A673 (cell line): ENCODE results near the gene SESN2. TPM values are rescaled to one million over a fixed set of nuclear protein-coding genes. Genes with fewer than 3 reads are reported as not detected.

Experiments
- BruUV-seq: library from RNA; stranded (reverse); fragments of 400-500 nt; replicated peaks from 2 replicates; lab custom pipeline; 2021; lab: Mats Ljungman, UMichigan
- CTCF ChIA-PET: fragments of 300-600 bp; sonication (Branson Sonifier 250); formaldehyde crosslinking; loops from one replicate; lab custom pipeline; 2022; ENCODE audit warnings: antibody characterized with exemption; lab: Charles Lee
- POLR2A ChIA-PET: fragments of 300-600 bp; sonication (Branson Sonifier 250); formaldehyde crosslinking; loops from one replicate; lab custom pipeline; 2022; ENCODE audit warnings: antibody characterized with exemption; ENCODE audit not compliant: low non-redundant PET; lab: Charles Lee
- DNase-seq: peaks from one replicate; pipeline ENCODE4 v3.0.0-alpha.2; 2015; ENCODE audit warnings: low spot score
- H3K27ac ChIP-seq: fragments of 200-600 bp; sonication (generic); 2 replicates; pipeline ENCODE4 v1.5.1; 2016; ENCODE audit warnings: mixed run types, low read depth, mild to moderate bottlenecking, mixed read lengths, antibody characterized with exemption, low read length; ENCODE audit not compliant: poor library complexity, severe bottlenecking
- H3K27me3 ChIP-seq: fragments of 200-600 bp; sonication (generic); replicated peaks from 2 replicates; pipeline ENCODE4 v1.6.1; 2017; ENCODE audit warnings: mixed run types, low read depth, mild to moderate bottlenecking, mixed read lengths, antibody characterized with exemption, low read length; ENCODE audit not compliant: insufficient read depth, poor library complexity
- H3K36me3 ChIP-seq: fragments of 200-600 bp; sonication (generic); 2 replicates; pipeline ENCODE4 v1.6.1; 2016; ENCODE audit warnings: mixed run types, mild to moderate bottlenecking, mixed read lengths, antibody characterized with exemption, low read length; ENCODE audit not compliant: insufficient read depth, poor library complexity, severe bottlenecking
- H3K4me1 ChIP-seq: fragments of 200-600 bp; sonication (generic); 2 replicates; pipeline ENCODE4 v1.6.1; 2017; ENCODE audit warnings: mixed run types, mild to moderate bottlenecking, mixed read lengths, antibody characterized with exemption, low read length; ENCODE audit not compliant: insufficient read depth, poor library complexity, severe bottlenecking
- H3K4me3 ChIP-seq: fragments of 200-600 bp; sonication (generic); 2 replicates; pipeline ENCODE4 v1.5.1; 2016; ENCODE audit warnings: low read depth, mixed run types, mild to moderate bottlenecking, mixed read lengths, low read length; ENCODE audit not compliant: poor library complexity, severe bottlenecking
- H3K9me3 ChIP-seq: fragments of 200-600 bp; sonication (generic); 2 replicates; pipeline ENCODE4 v1.6.1; 2016; ENCODE audit warnings: mixed run types, low read depth, mild to moderate bottlenecking, mixed read lengths, antibody characterized with exemption, low read length; ENCODE audit not compliant: poor library complexity, severe bottlenecking
- EZH2 ChIP-seq: fragments of 200-600 bp; sonication (generic); IDR thresholded peaks from 2 replicates; pipeline ENCODE4 v1.6.1; 2017; ENCODE audit warnings: borderline replicate concordance, low read depth, mild to moderate bottlenecking, mixed read lengths, antibody characterized with exemption, low read length; ENCODE audit not compliant: poor library complexity, severe bottlenecking
- intact Hi-C: fragments of 100-400 bp; cut with micrococcal nuclease; formaldehyde crosslinking; loops from one replicate; pipeline ENCODE4 v1.10.0; 2022; ENCODE audit not compliant: unreplicated experiment
- total RNA-seq: library from RNA; stranded (reverse); gene quantifications from 2 replicates; pipeline ENCODE4 v1.2.3, GENCODE V29; 2021
- TF ChIP-seq, protein P1 (sequence below): fragments of 300-800, 200-600 bp; sonication (generic); conservative IDR thresholded peaks from 2 replicates; pipeline ENCODE4 v1.5.1; 2017; ENCODE audit warnings: low read depth, mild to moderate bottlenecking, antibody characterized with exemption, low read length, moderate library complexity, mixed read lengths

The SESN2 gene
- total RNA-seq, 1 experiment from 2014 or later, result 15.7 TPM

DNA sequence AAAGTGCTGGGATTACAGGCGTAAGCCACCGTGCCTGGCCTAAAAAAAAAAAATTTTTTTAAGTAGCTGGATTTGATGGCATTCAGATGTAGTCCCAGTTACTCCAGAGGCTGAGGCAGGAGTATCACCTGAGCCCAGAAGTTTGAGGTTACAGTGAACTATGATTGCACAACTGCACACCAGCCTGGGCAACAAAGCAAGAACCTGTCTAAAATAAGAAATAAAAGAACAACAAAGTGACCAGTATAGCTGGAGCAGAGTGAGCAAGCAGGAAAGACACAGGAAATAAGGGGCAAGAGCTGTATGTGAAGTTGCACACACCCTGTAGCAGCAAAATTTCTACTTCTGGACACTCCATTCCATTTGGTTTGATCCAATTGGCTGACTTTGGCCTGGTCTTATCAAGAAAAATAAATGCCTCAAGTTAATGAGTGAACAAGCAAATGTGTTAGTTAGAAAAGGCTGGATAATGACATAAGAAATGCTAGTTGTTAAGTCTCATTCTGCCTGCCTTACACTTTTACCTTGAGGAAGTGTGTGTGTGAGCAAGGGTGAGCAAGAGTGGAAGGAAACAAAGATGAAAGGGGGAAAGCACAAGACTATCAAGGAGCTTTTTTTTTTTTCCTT is 15.5 kb upstream of the SESN2 start:
- BruUV-seq, result no TSS peak
- Histone ChIP-seq H3K4me3 (no peak overlapping the region), H3K27ac (no peak overlapping the region), H3K36me3 (no peaks in the 10 kb centered on the region), H3K27me3 (no peaks in the 10 kb centered on the region), H3K9me3 (no peaks in the 10 kb centered on the region), H3K4me1 (peaks cover 17% of the 10 kb centered on the region)
- CTCF ChIA-PET, result interaction anchor here (0.7 kb wide), 1 partner anchor 116 kb away, joined by 3 read pairs; no protein-coding TSS in a partner anchor
- intact Hi-C loops, result loop anchor here (10.0 kb wide), 1 partner anchor 271 kb away; no protein-coding TSS in a partner anchor
- no peak for DNase-seq
- POLR2A ChIA-PET, result no interaction called here
- TF ChIP-seq, protein P1, sequence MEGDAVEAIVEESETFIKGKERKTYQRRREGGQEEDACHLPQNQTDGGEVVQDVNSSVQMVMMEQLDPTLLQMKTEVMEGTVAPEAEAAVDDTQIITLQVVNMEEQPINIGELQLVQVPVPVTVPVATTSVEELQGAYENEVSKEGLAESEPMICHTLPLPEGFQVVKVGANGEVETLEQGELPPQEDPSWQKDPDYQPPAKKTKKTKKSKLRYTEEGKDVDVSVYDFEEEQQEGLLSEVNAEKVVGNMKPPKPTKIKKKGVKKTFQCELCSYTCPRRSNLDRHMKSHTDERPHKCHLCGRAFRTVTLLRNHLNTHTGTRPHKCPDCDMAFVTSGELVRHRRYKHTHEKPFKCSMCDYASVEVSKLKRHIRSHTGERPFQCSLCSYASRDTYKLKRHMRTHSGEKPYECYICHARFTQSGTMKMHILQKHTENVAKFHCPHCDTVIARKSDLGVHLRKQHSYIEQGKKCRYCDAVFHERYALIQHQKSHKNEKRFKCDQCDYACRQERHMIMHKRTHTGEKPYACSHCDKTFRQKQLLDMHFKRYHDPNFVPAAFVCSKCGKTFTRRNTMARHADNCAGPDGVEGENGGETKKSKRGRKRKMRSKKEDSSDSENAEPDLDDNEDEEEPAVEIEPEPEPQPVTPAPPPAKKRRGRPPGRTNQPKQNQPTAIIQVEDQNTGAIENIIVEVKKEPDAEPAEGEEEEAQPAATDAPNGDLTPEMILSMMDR, result no peak

GRCh38 chr1:28244549-28245251 is 14.6 kb upstream of the SESN2 start:
- TF ChIP-seq, protein P1, result no peak
- no peak for TF ChIP-seq EZH2
- H3K4me1 ChIP-seq, result peaks cover 26% of the 10 kb centered on the region
- POLR2A ChIA-PET, result interaction anchor here (0.6 to 1.0 kb wide), 2 partner anchors 17 to 84 kb away, joined by 5 to 9 read pairs; partner anchors contain the start of gene MED18
- no peak for DNase-seq
- H3K27ac ChIP-seq, result no peak overlapping the region
- no peaks in the 10 kb centered on the region for H3K27me3 ChIP-seq
- no peaks in the 10 kb centered on the region for H3K9me3 ChIP-seq
- H3K4me3 ChIP-seq, result no peak overlapping the region
- H3K36me3 ChIP-seq, result no peaks in the 10 kb centered on the region
- CTCF ChIA-PET, result no interaction called here
- intact Hi-C loops, result loop anchor here (10.0 kb wide), 1 partner anchor 270 kb away; no protein-coding TSS in a partner anchor
- no TSS peak for BruUV-seq

- Histone ChIP-seq H3K27ac (peak overlapping the region; percentile 61), H3K36me3 (no peaks in the 10 kb centered on the region), H3K4me1 (peaks cover 35% of the 10 kb centered on the region), H3K27me3 (no peaks in the 10 kb centered on the region), H3K4me3 (peak overlapping the region; percentile 57), H3K9me3 (no peaks in the 10 kb centered on the region)
- ChIA-PET CTCF (no interaction called here), POLR2A (interaction anchor here (0.7 kb wide), 1 partner anchor 197 kb away, joined by 3 read pairs; no protein-coding TSS in a partner anchor)
- TSS peak; percentile 88 for BruUV-seq
- TF ChIP-seq, protein P1, result no peak
- no peak for TF ChIP-seq EZH2
- peak; percentile 43 for DNase-seq
- intact Hi-C loops, result loop anchor here (10.0 kb wide), 1 partner anchor 268 kb away; no protein-coding TSS in a partner anchor
Measured at GRCh38 chr1:28246427-28246832, 12.9 kb upstream of the SESN2 start.
